Measurements from ENCODE around the gene EGFL7.
"Not testable (repeated sequence)": the region's sequence is repeated elsewhere in the genome, so short reads cannot be mapped to it uniquely, and the experiment has no call there.

DNA sequence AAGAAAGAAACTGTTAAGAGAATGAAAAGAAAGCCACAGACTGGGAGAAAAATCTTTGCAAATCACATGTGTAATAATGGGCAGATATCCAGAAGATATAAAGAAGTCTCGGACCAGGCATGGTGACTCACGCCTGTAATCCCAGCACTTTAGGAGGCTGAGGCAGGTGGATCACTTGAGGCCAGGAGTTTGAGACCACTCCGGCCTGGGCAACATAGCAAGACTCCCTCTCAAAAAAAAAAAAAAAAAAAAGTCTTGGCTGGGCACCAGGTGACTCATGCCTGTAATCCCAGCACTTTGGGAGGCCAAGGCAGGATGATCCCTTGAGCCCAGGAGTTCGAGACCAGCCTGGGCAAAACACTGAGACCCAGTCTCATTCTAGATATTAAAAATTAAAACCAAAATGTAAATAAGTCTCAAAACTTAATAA lies 48.5 kb downstream of the EGFL7 start:
- TF ChIP-seq CTCF (conservative IDR thresholded peaks at IDR 0.05); ZFX (IDR thresholded peaks at IDR 0.05): not testable (repeated sequence)
